Endothelial cell (in vitro differentiated cells): ENCODE data around the gene PDK4. TPM values are rescaled to one million over a fixed set of nuclear protein-coding genes. Genes with fewer than 3 reads are reported as not detected.

Source experiments
- DNase-seq: peaks from one replicate; pipeline ENCODE4 v3.0.0; 2021; ENCODE audit warnings: low spot score
- H3K27ac Mint-ChIP-seq: one replicate; pipeline ENCODE4 v1.8.0; 2021; ENCODE audit warnings: mixed read lengths, inconsistent platforms; ENCODE audit not compliant: unreplicated experiment
- H3K27me3 Mint-ChIP-seq: one replicate; pipeline ENCODE4 v1.8.0; 2021; ENCODE audit warnings: mild to moderate bottlenecking, moderate library complexity, mixed read lengths, inconsistent platforms; ENCODE audit not compliant: unreplicated experiment
- H3K36me3 Mint-ChIP-seq: one replicate; pipeline ENCODE4 v1.8.0; 2021; ENCODE audit warnings: mild to moderate bottlenecking, low read depth, mixed read lengths, inconsistent platforms; ENCODE audit not compliant: unreplicated experiment
- H3K4me1 Mint-ChIP-seq: one replicate; pipeline ENCODE4 v1.8.0; 2021; ENCODE audit warnings: mild to moderate bottlenecking, mixed read lengths, inconsistent platforms; ENCODE audit not compliant: unreplicated experiment
- H3K4me3 Mint-ChIP-seq: one replicate; pipeline ENCODE4 v1.8.0; 2021; ENCODE audit warnings: mild to moderate bottlenecking, mixed read lengths, inconsistent platforms; ENCODE audit not compliant: unreplicated experiment
- H3K9me3 Mint-ChIP-seq: one replicate; pipeline ENCODE4 v1.8.0; 2021; ENCODE audit warnings: mixed read lengths, inconsistent platforms; ENCODE audit not compliant: unreplicated experiment
- total RNA-seq: library from RNA; stranded (reverse); fragmentation: NEBNext Ultra II Directional; extraction: Animal tissue kit (Norgen Biotek cat#: 25700); gene quantifications from one replicate; pipeline ENCODE4 v1.2.1, GENCODE V29; 2021; ENCODE audit not compliant: unreplicated experiment
- TF ChIP-seq, protein P1 (sequence below): fragments of 200-600 bp; sonication (generic); IDR thresholded peaks from one replicate; pipeline ENCODE4 v1.5.0; 2021; ENCODE audit warnings: antibody characterized with exemption; ENCODE audit not compliant: unreplicated experiment

The PDK4 gene
- total RNA-seq, 1 donor from 2014 or later, result 0.23 TPM

DNA sequence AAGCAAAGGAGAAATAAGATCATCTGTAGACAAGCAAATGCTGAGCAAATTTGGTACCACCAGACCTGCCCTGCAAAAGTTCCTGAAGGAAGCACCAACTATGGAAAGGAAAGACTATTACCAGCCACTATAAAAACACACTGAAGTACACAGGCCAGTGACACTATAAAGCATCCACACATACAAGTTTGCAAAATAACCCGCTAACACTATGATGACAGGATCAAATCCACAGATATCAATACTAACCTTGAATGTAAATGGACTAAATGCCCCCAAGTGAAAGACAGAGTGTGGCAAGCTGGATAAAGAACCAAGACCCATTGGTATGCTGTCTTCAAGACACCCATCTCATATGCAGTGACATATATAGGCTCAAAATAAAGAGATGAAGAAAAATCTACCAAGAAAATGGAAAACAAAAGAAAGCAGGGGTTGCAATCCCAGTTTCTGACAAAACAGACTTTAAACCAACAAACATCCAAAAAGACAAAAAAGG lies 18.2 kb upstream of the PDK4 start:
- no peak overlapping the region for H3K27ac Mint-ChIP-seq
- H3K4me1 Mint-ChIP-seq, result peaks cover 21% of the 10 kb centered on the region
- DNase-seq, result no peak
- no peak overlapping the region for H3K4me3 Mint-ChIP-seq
- no peaks in the 10 kb centered on the region for H3K36me3 Mint-ChIP-seq
- peaks cover 2% of the 10 kb centered on the region for H3K27me3 Mint-ChIP-seq
- TF ChIP-seq, protein P1, sequence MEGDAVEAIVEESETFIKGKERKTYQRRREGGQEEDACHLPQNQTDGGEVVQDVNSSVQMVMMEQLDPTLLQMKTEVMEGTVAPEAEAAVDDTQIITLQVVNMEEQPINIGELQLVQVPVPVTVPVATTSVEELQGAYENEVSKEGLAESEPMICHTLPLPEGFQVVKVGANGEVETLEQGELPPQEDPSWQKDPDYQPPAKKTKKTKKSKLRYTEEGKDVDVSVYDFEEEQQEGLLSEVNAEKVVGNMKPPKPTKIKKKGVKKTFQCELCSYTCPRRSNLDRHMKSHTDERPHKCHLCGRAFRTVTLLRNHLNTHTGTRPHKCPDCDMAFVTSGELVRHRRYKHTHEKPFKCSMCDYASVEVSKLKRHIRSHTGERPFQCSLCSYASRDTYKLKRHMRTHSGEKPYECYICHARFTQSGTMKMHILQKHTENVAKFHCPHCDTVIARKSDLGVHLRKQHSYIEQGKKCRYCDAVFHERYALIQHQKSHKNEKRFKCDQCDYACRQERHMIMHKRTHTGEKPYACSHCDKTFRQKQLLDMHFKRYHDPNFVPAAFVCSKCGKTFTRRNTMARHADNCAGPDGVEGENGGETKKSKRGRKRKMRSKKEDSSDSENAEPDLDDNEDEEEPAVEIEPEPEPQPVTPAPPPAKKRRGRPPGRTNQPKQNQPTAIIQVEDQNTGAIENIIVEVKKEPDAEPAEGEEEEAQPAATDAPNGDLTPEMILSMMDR, result no peak
- H3K9me3 Mint-ChIP-seq, result no peaks in the 10 kb centered on the region

DNA sequence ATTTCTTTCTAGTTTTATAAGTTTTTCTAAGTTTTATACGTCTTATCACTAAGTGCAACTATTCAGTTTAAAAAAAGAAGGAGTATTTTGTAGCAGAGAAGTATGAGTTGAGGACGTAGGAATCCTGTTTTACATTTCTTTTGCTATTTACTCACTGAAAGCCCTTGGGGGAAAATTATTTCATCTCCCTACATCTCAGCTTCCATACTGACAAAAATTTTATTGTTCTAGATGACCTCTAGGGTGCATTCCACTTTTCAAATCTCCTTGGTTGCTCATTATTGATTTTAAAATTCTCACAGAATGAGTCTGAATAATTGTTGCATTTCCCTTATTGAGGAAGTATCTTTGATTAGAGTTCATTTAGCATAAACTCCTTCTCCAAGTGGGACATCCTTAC lies 14.9 kb upstream of the PDK4 start:
- Mint-ChIP-seq H3K9me3 (no peaks in the 10 kb centered on the region), H3K4me3 (no peak overlapping the region), H3K36me3 (no peaks in the 10 kb centered on the region), H3K27ac (no peak overlapping the region), H3K27me3 (no peaks in the 10 kb centered on the region), H3K4me1 (peaks cover 52% of the 10 kb centered on the region)
- no peak for DNase-seq
- TF ChIP-seq, protein P1, result no peak

DNA sequence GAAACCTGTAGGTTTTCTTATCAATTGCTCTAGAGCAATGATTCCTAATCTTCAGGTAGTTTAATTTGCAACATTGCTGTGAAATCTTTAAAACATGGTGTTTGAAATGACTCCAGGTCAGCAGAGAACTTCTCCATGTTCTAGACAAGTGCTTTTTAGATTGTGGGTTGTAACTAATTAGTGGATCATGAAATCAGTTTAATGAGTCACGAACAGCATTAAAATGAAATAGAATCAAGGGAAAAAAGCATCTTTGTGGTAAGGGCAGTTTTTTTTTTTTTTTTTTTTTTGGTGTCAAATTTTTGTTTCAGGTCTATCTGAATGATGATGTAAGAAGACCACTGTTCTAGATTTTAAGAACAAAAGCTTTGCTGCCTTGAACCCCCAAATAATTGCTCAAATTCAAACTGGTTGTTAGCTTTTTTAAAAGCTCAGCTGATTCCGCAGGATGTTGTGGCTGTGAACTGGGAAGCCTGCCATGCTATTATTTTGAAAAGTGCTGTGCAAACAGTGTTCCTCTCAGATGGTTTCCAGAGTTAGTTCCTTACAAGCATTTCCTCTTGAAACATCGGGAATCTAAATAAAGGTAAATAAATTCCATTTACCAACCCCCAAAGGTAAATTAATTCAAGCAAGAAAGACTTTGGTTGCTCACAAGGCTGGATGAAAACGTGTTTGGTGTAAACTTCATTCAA lies 13.1 kb upstream of the PDK4 start:
- peak overlapping the region; percentile 68 for H3K4me3 Mint-ChIP-seq
- H3K9me3 Mint-ChIP-seq, result no peaks in the 10 kb centered on the region
- H3K27me3 Mint-ChIP-seq, result no peaks in the 10 kb centered on the region
- TF ChIP-seq, protein P1, result no peak
- H3K4me1 Mint-ChIP-seq, result peaks cover 56% of the 10 kb centered on the region
- no peak for DNase-seq
- H3K27ac Mint-ChIP-seq, result peak overlapping the region; percentile 79
- no peaks in the 10 kb centered on the region for H3K36me3 Mint-ChIP-seq

DNA sequence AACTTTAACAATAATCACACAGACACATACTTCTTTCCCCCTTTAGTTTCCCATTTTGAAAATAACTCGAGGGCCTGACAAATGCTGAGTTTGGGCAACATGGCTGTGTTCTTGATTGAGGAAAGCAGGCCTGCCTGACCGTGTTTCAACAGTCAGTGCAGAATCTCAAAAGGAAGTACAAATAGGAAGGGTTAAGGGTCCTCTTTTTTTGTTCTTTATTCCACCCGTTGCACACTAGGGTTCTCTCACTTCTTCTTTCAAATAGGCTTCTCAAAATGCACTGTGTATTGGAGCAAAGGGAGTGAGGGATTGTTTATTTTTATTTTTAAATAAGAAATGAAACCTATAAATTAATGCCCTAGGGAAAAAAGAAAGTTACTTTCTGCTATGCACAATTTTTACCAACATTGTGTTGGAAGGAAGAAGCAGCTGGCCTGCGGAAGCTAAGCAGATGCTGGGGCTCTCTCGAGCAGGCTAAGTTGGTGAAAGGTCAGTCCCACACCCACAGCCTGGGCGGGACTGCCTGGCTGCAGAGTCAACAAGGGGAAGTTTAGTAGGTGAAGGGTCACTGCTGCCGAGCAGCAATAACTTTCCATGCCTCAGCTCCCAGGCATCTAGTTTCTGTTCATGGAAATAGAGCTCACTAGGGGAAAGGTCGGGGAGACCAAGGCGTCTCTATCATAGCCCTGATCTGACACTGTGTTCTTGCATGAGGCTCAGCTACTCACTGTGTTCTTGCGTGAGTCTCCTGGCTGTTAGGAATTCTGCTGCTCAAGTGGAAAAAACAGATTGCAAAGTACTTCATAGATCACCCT lies 12.2 kb upstream of the PDK4 start:
- peak overlapping the region; percentile 79 for H3K27ac Mint-ChIP-seq

More for the DNA sequence above, 12.2 kb upstream of the PDK4 start:
- Mint-ChIP-seq H3K27me3 (no peaks in the 10 kb centered on the region), H3K4me3 (peak overlapping the region; percentile 70), H3K4me1 (peaks cover 56% of the 10 kb centered on the region), H3K36me3 (no peaks in the 10 kb centered on the region), H3K9me3 (no peaks in the 10 kb centered on the region)
- peak; percentile 70 for DNase-seq
- TF ChIP-seq, protein P1, result no peak
